ENCODE results near the gene TARDBP.
"Not testable (repeated sequence)": the region's sequence is repeated elsewhere in the genome, so short reads cannot be mapped to it uniquely, and the experiment has no call there.

The TARDBP gene

DNA sequence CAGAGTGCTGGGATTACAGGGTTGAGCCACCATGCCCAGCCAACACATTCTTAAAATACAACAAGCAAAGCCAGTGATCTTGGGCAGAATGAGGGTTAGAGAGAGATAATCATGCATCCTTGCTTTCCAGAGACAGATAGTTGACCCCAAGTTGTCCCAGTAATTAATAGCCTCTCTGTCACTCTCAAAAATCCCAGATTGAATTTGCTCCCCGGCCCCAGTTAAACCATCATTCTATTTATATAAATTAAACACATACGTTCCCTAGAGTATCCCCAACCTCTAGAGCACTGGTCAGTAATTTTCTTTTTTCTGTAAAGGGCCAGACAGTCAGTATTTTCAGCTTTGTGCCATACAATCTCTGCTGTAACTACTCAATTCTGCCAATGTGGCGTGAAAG lies 16.4 kb upstream of the TARDBP start:
- no peak for DNase-seq

DNA sequence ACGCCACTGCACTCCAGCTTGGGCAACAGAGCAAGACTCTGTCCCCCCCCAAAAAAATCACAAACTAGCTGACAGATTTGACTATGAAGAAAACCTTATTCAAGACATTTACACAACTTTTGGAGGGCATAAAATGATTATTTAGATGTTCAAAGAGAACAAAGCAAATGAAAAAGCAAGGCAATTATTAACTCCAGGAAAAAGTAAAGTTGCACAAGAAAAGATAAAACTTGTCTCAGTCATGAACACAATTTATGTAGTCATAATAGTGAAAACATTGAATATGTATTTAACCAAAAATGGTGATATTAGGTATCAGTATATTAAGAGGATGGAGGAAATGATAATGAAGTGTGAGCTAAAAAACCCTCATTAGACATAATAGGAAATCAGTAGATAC lies 11.9 kb upstream of the TARDBP start:
- no peak for DNase-seq

DNA sequence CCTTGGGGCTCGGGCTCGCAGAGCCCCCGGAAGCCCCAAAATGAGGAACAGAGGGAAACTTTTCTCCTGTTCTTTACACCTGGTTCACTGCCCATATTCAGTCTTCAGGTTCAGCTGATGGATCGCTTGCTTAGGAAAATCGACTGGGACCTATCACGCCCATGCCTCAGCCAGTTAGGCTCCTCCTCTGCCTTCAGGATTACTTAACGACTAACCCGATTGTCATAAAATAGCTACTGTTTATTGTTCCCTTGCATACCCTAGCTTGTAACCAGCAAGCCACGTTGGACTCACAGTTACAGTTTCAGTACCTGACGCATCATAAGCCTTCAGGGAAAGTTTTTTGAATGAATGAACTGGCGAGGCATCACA lies 692 bp downstream of the TARDBP start:
- DNase-seq, result no peak

DNA sequence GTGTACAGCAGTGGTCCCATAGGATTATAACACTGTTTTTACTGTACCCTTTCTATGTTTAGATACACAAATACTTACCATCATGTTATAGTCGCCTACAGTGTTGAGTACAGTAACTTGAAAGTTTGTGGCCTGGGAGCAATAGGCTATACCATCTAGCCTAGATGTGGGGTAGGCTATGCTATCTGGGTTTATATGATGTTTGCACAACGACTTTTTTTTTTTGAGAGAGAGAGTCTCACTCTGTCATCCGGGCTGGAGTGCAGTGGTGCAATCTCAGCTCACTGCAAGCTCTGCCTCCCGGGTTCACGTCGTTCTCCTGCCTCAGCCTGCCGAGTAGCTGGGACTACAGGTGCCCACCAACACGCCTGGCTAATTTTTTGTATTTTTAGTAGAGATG lies 6.9 kb downstream of the TARDBP start:
- not testable (repeated sequence) for DNase-seq

DNA sequence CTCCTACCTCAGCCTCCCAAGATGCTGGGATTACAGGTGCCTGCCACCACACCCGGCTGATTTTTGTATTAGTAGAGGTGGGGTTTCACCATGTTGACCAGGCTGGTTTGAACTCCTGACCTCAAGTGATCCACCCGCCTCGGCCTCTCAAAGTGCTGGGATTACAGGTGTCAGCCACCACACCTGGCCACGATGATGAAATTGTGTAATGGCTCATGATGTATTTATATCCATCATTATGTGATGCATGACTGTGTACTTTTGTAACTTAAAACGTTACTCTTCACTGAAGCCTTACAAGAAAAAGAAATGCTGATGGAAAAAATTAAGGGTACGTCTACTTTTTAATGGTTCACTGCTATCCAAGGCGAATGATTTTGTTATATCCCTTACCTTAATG lies 7.5 kb downstream of the TARDBP start:
- no peak for DNase-seq

DNA sequence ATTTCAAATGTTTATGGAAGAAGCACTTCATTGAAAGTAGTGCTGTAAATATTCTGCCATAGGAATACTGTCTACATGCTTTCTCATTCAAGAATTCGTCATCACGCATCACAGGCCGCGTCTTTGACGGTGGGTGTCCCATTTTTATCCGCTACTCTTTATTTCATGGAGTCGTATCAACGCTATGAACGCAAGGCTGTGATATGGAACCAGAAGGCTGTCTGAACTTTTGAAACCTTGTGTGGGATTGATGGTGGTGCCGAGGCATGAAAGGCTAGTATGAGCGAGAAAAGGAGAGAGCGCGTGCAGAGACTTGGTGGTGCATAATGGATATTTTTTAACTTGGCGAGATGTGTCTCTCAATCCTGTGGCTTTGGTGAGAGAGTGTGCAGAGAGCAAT lies 10.7 kb downstream of the TARDBP start:
- DNase-seq, result no peak

DNA sequence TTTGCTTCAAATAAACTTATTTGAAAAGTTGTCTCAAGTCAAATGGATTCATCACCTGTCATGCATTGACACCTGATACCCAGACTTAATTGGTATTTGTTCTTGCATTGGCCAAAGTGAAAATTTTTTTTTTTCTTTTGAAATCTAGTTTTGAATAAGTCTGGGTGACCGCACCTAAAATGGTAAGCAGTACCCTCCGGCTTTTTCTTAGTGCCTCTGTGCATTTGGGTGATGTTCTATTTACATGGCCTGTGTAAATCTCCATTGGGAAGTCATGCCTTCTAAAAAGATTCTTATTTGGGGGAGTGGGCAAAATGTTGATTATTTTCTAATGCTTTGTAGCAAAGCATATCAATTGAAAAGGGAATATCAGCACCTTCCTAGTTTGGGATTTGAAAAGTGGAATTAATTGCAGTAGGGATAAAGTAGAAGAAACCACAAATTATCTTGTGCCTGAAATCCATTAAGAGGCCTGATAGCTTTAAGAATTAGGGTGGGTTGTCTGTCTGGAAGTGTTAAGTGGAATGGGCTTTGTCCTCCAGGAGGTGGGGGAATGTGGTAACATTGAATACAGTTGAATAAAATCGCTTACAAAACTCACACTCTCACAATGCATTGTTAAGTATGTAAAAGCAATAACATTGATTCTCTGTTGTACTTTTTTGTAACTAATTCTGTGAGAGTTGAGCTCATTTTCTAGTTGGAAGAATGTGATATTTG lies 11.9 kb downstream of the TARDBP start:
- no peak for DNase-seq

DNA sequence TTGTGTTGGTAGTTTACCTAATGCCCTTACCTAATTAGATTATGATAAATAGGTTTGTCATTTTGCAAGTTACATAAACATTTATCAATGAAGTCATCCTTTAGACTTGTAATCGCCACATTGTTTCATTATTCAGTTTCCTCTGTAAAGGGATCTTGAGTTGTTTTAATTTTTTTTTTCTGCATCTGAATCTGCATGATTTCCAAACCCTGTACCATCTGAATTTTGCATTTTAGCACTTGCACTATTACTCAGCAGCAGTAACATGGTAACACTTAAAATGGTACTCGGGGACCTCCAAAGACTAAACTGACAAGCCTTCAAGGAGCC lies 12.4 kb downstream of the TARDBP start:
- DNase-seq, result no peak

DNA sequence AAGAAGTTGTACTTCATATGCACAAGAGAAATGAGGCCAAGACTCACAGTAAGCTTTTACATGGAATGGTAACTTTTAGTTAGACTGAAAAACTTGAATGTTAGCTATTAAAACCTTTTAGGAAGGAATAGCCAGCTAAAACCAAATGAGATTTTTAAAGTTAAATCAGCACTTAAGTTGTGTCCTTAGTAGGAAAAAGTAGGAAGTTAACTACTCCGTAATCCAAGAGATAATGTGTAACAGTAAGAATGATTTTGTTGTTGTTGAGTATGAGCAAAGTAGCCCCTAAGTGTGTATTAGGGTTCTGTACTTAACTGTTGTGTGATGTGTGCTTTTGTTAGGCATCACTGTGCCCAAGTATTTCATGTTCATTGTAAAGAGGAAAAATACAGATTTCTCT lies 13.2 kb downstream of the TARDBP start:
- no peak for DNase-seq

DNA sequence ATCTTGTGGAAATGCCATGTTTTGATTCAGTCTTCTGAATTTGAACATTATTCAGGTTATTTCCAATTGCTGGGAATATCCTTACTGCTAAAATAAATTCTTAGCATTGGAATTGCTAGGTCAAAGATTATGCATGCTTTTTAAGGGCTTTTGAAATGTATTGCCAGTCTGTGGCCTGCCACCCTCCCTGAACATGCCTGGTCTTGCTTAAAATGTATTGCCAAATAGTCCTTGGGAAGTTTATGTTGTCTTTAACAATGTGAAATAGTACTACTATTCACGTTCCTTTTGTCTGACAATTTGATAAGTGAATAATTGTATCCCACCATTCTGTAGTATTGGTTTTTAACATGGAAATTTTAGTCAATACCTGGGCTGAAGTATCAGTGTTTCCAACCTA lies 13.6 kb downstream of the TARDBP start:
- no peak for DNase-seq

DNA sequence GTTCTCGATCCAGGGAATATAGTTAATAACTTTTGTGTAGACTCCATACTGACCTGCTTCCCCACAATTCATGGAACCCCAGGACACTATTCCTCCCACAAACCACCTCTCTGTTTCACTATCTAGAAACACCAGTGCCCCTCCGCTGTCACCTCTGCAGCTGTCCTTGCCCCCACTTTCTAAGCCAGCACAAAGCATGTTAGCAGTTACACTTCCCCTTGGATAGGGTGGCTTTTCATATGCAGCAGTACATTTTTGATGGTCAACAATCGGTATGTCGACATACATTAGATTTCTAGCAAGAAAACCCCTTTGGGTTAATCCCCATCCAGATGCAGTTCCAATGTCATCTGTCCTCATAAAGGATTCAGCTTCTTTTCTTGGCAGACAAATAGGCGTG lies 14.4 kb downstream of the TARDBP start:
- DNase-seq, result no peak

DNA sequence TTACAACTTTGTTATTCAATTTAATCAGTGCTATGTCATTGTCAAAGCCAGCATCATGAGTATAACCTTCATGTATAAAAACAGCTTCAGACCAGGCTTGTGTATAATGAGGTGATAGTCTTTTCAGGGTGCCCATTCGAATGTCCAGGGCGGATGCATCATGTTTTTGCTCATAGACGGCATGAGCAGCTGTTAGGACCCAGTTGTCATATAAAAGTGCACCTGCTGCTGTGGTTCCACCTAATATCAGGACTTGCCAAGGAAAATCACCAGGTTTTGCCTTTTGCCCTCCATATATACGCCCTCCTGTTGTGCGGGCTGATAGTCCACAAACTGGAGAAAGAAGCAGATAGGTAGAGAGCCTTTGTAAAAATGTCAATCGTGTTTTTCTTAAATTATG lies 14.9 kb downstream of the TARDBP start:
- no peak for DNase-seq

DNA sequence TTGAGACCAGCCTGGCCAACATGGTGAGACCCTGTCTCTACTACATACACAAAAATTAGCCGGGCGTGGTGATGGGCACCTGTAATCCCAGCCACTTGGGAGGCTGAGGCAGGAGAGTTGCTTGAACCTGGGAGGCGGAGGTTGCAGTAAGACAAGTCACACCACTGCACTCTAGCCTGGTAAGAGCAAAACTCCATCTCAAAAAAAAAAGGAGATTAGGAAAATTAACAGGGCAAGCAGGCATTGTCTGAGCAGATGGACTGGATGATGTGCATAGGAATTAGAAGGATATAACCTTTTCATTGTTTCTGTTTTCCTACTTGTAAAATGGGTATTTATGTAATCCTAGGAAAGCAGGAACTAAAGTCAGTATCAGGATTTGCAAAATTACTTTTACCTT lies 15.6 kb downstream of the TARDBP start:
- no peak for DNase-seq

DNA sequence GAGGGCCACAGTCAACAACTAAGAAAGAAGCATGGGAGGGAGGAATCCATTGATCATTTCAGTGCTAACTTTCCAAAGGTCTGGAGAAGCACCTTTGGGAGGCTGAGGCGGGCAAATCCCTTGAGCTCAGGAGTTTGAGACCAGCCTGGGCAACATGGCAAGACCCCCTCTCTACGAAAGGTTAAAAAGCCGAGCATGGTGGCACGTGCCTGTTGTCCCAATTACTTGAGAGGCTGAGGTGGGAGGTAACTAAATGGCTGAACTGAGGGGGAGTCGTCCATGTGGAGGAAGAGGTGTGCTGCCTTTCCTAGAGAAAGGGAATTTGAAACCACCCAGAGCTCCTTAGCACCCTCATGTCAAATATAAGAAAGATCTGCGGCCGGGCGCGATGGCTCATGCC lies 18.4 kb downstream of the TARDBP start:
- no peak for DNase-seq

DNA sequence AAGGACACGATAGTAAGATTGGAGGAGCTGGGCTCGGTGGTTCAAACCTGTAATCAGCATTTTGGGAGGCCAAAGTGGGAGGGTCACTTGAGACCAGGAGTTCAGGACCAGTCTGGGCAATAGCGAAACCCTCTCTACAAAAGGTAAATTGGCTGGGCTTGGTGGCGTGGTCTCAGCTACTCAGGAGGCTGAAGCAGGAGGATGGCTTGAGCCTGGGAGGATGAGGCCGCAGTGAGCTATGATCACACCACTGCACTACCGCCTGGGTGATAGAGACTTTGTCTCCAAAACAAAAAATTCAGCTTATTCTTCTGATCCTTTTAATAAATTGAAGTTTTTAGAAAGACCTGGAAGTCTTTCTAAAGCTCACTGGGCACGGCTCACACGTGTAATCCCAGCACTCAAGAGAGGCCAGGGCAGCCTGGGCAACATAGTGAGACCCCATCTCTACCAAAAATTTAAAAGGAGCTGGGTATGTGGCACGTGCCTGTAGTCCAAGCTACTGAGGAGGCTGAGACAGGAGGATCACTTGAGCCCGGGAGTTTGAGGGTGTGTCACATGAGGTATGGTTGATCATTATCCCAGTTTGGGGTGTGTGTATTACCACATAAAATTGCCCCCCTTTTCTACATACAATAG lies 19.3 kb downstream of the TARDBP start:
- DNase-seq, result no peak

DNA sequence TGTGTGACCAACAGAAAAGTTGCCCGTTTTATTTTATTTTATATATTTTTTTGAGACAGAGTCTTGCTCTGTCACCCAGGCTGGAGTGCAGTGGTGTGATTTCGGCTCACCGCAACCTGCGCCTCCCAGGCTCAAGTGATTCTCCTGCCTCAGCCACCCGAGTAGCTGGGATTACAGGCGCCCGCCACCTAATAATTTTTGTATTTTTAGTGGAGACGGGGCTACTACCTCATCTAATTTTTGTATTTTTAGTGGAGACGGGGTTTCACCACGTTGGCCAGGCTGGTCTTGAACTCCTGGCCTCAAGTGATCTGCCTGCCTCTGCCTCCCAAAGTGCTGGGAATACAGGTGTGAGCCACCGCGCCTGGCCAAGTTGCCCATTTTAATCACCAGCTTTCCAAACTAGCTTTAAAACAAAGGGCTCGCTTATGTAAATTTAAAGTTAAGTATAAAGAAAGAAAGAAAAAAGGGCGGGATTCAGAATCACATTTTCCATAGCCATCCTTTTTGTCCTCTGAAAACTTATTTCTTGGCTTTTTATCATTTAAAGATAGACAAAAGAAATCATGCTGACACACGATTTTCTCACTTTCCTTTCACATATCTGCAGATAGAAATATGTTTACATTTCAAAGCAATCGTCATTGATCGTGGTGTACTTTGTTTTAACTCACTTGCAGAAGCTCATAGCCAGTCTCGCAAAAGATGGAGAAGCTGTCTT lies 24.7 kb downstream of the TARDBP start:
- not testable (repeated sequence) for DNase-seq

DNA sequence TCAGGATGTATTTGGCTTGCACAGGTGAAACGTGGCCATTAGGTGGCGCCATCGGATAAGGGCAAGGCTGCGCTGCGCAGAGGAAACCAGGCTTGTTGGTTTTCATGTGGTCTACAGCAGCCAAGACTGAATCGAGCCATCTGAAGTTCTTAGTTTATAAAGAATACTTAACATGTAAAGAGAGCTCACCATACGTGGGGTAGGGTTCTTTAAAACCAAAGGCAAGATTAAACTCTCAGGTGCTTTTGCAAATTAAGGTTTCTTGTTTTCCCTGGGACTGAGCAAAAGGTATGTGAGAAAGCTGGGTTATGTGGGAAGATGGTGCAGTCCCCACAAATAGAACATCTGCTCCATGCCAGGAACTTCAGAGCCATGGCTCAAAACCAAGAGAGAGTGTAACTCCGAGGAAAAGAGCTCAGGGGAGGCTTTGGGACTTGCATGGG lies 25.3 kb downstream of the TARDBP start:
- DNase-seq, result peak; percentile 28

DNA sequence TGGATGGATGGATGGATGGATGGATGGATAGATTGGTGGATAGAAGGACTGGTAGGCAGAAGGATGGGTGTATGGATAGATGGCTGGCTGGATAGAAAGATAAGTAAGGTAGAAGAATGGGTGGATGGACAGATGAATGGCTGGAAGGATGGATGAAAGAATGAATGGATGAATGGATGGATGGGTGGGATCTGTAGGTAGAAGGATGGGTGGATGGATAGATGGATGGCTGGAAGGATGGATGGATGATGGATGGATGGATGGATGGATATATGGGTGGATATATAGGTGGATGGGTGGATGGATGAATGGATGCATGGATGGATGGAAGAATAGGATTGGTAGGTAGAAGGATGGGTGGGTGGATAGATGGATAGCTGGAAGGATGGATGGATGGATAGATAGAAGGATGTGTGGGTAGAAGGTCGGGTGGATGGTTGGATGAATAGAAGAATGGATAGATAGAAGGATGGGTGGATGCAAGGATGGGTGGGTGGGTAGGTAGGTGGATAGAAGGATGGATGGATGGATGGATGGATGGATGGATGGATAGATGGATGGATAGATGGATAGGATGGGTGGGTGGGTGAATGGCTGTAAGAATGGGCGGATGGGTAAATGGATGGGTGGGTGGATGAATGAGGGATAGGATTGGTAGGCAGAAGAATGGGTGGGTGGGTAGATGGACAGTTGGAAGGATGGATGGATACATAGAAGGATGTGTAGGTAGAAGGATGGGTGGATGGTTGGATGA lies 27.1 kb downstream of the TARDBP start:
- no peak for DNase-seq

DNA sequence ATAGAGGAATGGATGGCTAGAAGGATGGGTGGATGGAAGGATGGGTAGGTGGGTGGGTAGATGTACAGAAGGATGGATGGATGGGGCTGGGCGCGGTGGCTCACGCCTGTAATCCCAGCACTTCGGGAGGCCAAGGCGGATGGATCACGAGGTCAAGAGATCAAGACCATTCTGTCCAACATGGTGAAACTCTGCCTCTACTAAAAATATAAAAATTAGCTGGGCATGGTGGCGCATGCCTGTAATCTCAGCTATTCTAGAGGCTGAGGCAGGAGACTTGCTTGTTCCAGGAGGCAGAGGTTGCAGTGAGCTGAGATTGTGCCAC lies 27.6 kb downstream of the TARDBP start:
- DNase-seq, result not testable (repeated sequence)

DNA sequence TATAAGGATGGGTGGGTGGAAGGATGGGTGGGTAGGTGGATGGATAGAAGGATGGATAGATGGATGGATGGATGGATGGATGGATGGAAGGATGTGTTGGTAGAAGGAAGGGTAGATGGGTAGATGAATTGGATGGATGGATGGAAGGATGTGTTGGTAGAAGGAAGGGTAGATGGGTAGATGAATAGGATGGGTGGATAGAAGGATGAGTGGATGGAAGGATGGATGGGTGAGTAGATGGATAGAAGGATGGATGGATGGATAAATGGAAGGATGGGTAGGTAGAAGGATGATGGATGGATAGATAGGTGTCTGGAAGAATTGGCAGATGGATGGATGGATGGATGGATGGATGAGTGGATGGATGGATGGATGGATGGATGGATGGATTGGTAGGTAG lies 28.6 kb downstream of the TARDBP start:
- no peak for DNase-seq

DNA sequence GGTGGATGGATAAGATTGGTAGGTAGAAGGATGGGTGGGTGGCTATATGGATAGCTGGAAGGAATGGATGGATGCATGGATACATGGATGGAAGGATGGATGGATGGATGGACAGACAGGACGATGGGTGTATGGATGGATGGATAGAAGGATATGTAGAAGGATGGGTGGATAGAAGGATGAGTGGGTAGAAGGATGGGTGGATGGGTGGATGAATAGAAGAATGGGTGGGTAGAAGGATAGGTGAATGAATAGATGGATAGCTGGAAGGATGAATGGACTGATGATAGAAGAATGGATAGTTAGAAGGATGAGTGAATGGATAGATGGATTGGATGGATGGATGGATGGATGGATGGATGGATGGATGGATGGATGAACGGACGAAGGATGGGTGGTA lies 29.6 kb downstream of the TARDBP start:
- no peak for DNase-seq

DNA sequence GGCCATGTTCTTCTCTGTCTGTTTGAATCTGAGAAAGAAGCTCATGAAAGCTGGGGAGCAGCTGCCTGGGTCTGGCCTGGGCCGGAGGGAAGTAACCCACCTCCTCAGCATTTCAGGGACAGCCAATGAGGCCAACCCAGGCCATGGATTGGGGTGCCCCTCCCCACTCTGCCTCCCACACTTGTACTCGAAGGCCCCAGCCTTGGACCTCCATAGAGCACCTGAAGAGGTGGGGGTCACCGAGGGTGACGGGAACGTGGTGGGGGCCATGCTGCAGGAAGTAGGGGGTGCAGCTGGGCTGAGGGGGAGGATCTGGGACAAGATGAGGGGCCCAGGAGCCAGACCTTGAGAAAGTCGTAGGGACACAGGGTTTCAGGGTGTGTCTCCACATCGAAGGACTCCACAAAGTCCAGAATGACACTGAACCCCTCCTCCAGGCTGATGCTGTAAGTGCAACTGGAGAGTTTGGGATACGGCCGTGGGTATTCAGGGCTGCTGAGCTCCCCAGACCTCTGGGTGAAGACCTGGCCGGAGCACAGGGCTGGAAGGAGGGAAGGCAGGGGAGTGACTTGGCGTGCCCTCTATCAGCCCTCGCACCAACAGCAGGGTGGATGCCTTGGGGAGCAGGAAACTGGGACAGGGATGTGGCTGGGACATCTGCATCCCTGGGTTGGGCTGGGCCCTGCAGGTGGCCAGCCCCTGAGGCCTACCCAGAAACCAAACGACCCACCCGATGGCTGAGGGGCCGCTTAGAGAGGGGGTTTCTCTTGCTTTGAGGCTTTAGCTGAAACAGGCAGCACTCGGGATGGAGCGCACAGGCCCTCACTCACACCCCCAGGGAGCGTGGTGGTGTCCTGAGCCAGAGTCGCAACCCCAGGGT lies 30.8 kb downstream of the TARDBP start:
- no peak for DNase-seq
